Mononuclear cell (primary cell): Measurements from ENCODE around the gene GPR75. TPM values are rescaled to one million over a fixed set of nuclear protein-coding genes. Genes with fewer than 3 reads are reported as not detected.

ENCODE experiments used
- H3K27me3 ChIP-seq: 2 replicates; pipeline ENCODE4 v1.6.0; 2011; ENCODE audit warnings: low read length, control low read depth; ENCODE audit not compliant: insufficient read depth
- H3K4me1 ChIP-seq: 2 replicates; pipeline ENCODE4 v1.5.1; 2011; ENCODE audit warnings: mild to moderate bottlenecking, low read length, control low read depth; ENCODE audit not compliant: insufficient read depth
- H3K4me3 ChIP-seq: 2 replicates; pipeline ENCODE4 v1.5.1; 2011; ENCODE audit warnings: mild to moderate bottlenecking, low read length, moderate library complexity
- H3K9me3 ChIP-seq: 2 replicates; pipeline ENCODE4 v1.5.1; 2011; ENCODE audit warnings: low read depth, mild to moderate bottlenecking, control low read depth, low read length
- total RNA-seq: library from RNA; depleted of rRNA; stranded (reverse); fragments of >200 nt; gene quantifications from one replicate; pipeline ENCODE4 v1.2.3, GENCODE V29; 2012

GPR75 gene
- total RNA-seq = 3.3 TPM

- H3K27me3 ChIP-seq = no peaks in the 10 kb centered on the region
- no peaks in the 10 kb centered on the region for H3K4me1 ChIP-seq
- H3K4me3 ChIP-seq = no peak within 1 kb of the TSS
- no peaks in the 10 kb centered on the region for H3K9me3 ChIP-seq
Measured at GRCh38 chr2:53859206-53860181, at the start of gene GPR75. Gene GPR75 (minus strand): TSS chr2:53859967. CDS start chr2:53854756, 5,211 bp downstream.

GRCh38 chr2:53907582-53907981 lies 47.8 kb upstream of the GPR75 start:
- Histone ChIP-seq H3K4me3 (no peak overlapping the region), H3K27me3 (no peaks in the 10 kb centered on the region), H3K9me3 (no peaks in the 10 kb centered on the region), H3K4me1 (no peaks in the 10 kb centered on the region)

- H3K9me3 ChIP-seq = no peaks in the 10 kb centered on the region
- no peaks in the 10 kb centered on the region for H3K27me3 ChIP-seq
- no peaks in the 10 kb centered on the region for H3K4me1 ChIP-seq
- H3K4me3 ChIP-seq = no peak overlapping the region
Measured at GRCh38 chr2:53905396-53905795, 45.6 kb upstream of the GPR75 start.

- Histone ChIP-seq H3K27me3 (no peaks in the 10 kb centered on the region), H3K9me3 (no peaks in the 10 kb centered on the region), H3K4me3 (no peak overlapping the region), H3K4me1 (no peaks in the 10 kb centered on the region)
Measured at GRCh38 chr2:53903011-53903410, 43.2 kb upstream of the GPR75 start.

- Histone ChIP-seq H3K9me3 (no peaks in the 10 kb centered on the region), H3K4me1 (no peaks in the 10 kb centered on the region), H3K27me3 (no peaks in the 10 kb centered on the region), H3K4me3 (no peak overlapping the region)
Measured at GRCh38 chr2:53901192-53901591, 41.4 kb upstream of the GPR75 start.

- no peaks in the 10 kb centered on the region for H3K4me1 ChIP-seq
- H3K9me3 ChIP-seq = no peaks in the 10 kb centered on the region
- no peaks in the 10 kb centered on the region for H3K27me3 ChIP-seq
- no peak overlapping the region for H3K4me3 ChIP-seq
Measured at GRCh38 chr2:53896864-53897263, 37.1 kb upstream of the GPR75 start.

- H3K9me3 ChIP-seq = no peaks in the 10 kb centered on the region
- H3K27me3 ChIP-seq = no peaks in the 10 kb centered on the region
- H3K4me3 ChIP-seq = no peak overlapping the region
- H3K4me1 ChIP-seq = no peaks in the 10 kb centered on the region
Measured at GRCh38 chr2:53886406-53887280, 26.9 kb upstream of the GPR75 start.

- H3K9me3 ChIP-seq = no peaks in the 10 kb centered on the region
- no peaks in the 10 kb centered on the region for H3K4me1 ChIP-seq
- no peaks in the 10 kb centered on the region for H3K27me3 ChIP-seq
- no peak overlapping the region for H3K4me3 ChIP-seq
Measured at GRCh38 chr2:53884883-53885282, 25.1 kb upstream of the GPR75 start.

GRCh38 chr2:53881986-53882385 lies 22.2 kb upstream of the GPR75 start:
- no peaks in the 10 kb centered on the region for H3K9me3 ChIP-seq
- H3K27me3 ChIP-seq = no peaks in the 10 kb centered on the region
- no peak overlapping the region for H3K4me3 ChIP-seq
- no peaks in the 10 kb centered on the region for H3K4me1 ChIP-seq

- Histone ChIP-seq H3K9me3 (no peaks in the 10 kb centered on the region), H3K4me3 (no peak overlapping the region), H3K27me3 (no peaks in the 10 kb centered on the region)
Measured at GRCh38 chr2:53881360-53881759, 21.6 kb upstream of the GPR75 start.

GRCh38 chr2:53880756-53881155 lies 21.0 kb upstream of the GPR75 start:
- H3K27me3 ChIP-seq = no peaks in the 10 kb centered on the region
- H3K4me1 ChIP-seq = no peaks in the 10 kb centered on the region
- H3K9me3 ChIP-seq = no peaks in the 10 kb centered on the region
- H3K4me3 ChIP-seq = no peak overlapping the region

More at GRCh38 chr2:53881360-53881759, 21.6 kb upstream of the GPR75 start:
- no peaks in the 10 kb centered on the region for H3K4me1 ChIP-seq

- H3K27me3 ChIP-seq = no peaks in the 10 kb centered on the region
- H3K9me3 ChIP-seq = no peaks in the 10 kb centered on the region
- no peaks in the 10 kb centered on the region for H3K4me1 ChIP-seq
- H3K4me3 ChIP-seq = no peak overlapping the region
Measured at GRCh38 chr2:53877556-53877955, 17.8 kb upstream of the GPR75 start.

- H3K4me3 ChIP-seq = no peak overlapping the region
- H3K9me3 ChIP-seq = no peaks in the 10 kb centered on the region
- no peaks in the 10 kb centered on the region for H3K27me3 ChIP-seq
- no peaks in the 10 kb centered on the region for H3K4me1 ChIP-seq
Measured at GRCh38 chr2:53877112-53877511, 17.3 kb upstream of the GPR75 start.

GRCh38 chr2:53874401-53874950 lies 14.7 kb upstream of the GPR75 start:
- H3K4me3 ChIP-seq = no peak overlapping the region
- H3K9me3 ChIP-seq = no peaks in the 10 kb centered on the region
- no peaks in the 10 kb centered on the region for H3K27me3 ChIP-seq
- H3K4me1 ChIP-seq = no peaks in the 10 kb centered on the region

GRCh38 chr2:53867773-53868172 lies 8.0 kb upstream of the GPR75 start:
- H3K4me3 ChIP-seq = no peak overlapping the region
- no peaks in the 10 kb centered on the region for H3K4me1 ChIP-seq
- H3K9me3 ChIP-seq = no peaks in the 10 kb centered on the region
- H3K27me3 ChIP-seq = no peaks in the 10 kb centered on the region
